Muscle of leg (tissue), 11 donors: ENCODE results near the gene ESRRA. TPM values are rescaled to one million over a fixed set of nuclear protein-coding genes. Genes with fewer than 3 reads are reported as not detected.

ENCODE experiments used
- DNase-seq: peaks from one replicate; pipeline ENCODE4 v3.0.0; 2013
- H3K27ac ChIP-seq: one replicate; pipeline ENCODE4 v1.5.1; 2013; ENCODE audit warnings: mild to moderate bottlenecking, low read length, control low read depth
- H3K27me3 ChIP-seq: one replicate; pipeline ENCODE4 v1.6.1; 2013; ENCODE audit warnings: low read length; ENCODE audit not compliant: control insufficient read depth, insufficient read depth
- H3K36me3 ChIP-seq: one replicate; pipeline ENCODE4 v1.6.1; 2013; ENCODE audit warnings: low read length; ENCODE audit not compliant: control insufficient read depth, insufficient read depth
- H3K4me1 ChIP-seq: one replicate; pipeline ENCODE4 v1.6.1; 2013; ENCODE audit warnings: low read length; ENCODE audit not compliant: control insufficient read depth, insufficient read depth
- H3K4me3 ChIP-seq: one replicate; pipeline ENCODE4 v1.5.1; 2013; ENCODE audit warnings: low read length, control low read depth
- H3K9me3 ChIP-seq: replicated peaks from 2 replicates; pipeline ENCODE4 v1.6.1; 2013; ENCODE audit warnings: low read depth, low read length; ENCODE audit not compliant: control insufficient read depth
- WGBS: methylation state at CpG from one replicate; pipeline ENCODE4 v1.1.5; 2013; ENCODE audit warnings: missing lambda C conversion rate; ENCODE audit not compliant: insufficient coverage; 5-methylcytosine and 5-hydroxymethylcytosine counted together
- polyA plus RNA-seq, 8 donors: library from polyadenylated mRNA; unstranded; fragments of 120-200 nt; gene quantifications; one replicate each; pipeline versions ENCODE4 v1.2.1 to v1.2.3, GENCODE V29; 2013; ENCODE audit warnings: inconsistent platforms in 1 of 8, low replicate concordance in 1 of 8; ENCODE audit not compliant: insufficient read length in 8 of 8, insufficient read depth in 1 of 8
- total RNA-seq: library from RNA; stranded (reverse); fragments of 120-200 nt; gene quantifications from one replicate; pipeline ENCODE4 v1.2.4, GENCODE V29; 2013

The ESRRA gene
- total and polyA plus RNA-seq, 9 donors = 26.1 to 35.9 (median 30.1) TPM

DNA sequence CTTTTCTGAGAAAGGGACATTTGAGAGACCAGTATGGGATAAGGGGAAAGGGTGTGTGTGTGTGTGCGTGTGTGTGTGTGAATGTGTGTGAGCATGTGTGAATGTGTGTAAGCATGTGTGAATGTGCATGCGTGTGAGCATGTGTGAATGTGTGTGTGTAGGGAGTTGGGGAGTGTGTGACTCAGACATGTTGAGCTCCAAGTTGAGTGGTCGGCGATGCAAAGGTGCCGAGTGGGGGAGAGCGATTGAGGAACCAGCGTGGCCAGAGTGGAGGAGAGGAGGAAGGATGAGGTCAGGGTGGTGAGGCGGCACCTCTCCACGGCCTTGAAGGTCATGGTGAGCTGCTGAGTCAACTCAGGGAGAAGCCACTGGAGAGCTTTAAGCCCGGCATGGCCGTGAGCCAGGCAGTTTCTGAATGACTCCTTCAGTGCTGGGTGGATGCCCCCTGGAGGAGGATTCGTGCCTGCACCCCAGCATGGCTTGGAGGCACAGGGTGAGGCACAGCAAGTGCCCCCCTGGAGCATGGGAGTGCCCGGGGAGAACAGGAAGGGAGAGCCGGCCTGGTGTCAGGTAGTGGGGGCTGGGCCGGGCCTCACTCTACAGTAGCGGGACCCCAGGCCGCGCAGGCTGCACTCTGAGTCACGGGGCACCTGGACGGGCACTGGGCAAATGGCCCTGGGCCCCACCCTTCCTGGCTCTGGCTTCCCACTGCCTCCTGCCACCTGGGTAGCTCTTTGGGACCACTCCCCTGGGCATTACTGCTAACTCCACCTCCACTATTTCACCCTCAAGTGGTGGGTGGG is 26.4 kb downstream of the ESRRA start:
- no peak overlapping the region for H3K4me3 ChIP-seq
- no peak overlapping the region for H3K27ac ChIP-seq
- H3K27me3 ChIP-seq = peaks cover 4% of the 10 kb centered on the region
- H3K9me3 ChIP-seq = peaks cover 3% of the 10 kb centered on the region
- DNase-seq = peak; percentile 61
- 53% methylated on average over 19 of the region's 20 CpGs for WGBS
- H3K36me3 ChIP-seq = no peaks in the 10 kb centered on the region
- peaks cover 3% of the 10 kb centered on the region for H3K4me1 ChIP-seq

- Histone ChIP-seq H3K4me1 (peaks cover 3% of the 10 kb centered on the region), H3K27me3 (peaks cover 4% of the 10 kb centered on the region), H3K27ac (no peak overlapping the region), H3K9me3 (no peaks in the 10 kb centered on the region), H3K36me3 (no peaks in the 10 kb centered on the region), H3K4me3 (no peak overlapping the region)
- no peak for DNase-seq
- WGBS = 100% methylated on average over 6 of the region's 8 CpGs
Observed at GRCh38 chr11:64333556-64333955, 28.2 kb downstream of the ESRRA start.

DNA sequence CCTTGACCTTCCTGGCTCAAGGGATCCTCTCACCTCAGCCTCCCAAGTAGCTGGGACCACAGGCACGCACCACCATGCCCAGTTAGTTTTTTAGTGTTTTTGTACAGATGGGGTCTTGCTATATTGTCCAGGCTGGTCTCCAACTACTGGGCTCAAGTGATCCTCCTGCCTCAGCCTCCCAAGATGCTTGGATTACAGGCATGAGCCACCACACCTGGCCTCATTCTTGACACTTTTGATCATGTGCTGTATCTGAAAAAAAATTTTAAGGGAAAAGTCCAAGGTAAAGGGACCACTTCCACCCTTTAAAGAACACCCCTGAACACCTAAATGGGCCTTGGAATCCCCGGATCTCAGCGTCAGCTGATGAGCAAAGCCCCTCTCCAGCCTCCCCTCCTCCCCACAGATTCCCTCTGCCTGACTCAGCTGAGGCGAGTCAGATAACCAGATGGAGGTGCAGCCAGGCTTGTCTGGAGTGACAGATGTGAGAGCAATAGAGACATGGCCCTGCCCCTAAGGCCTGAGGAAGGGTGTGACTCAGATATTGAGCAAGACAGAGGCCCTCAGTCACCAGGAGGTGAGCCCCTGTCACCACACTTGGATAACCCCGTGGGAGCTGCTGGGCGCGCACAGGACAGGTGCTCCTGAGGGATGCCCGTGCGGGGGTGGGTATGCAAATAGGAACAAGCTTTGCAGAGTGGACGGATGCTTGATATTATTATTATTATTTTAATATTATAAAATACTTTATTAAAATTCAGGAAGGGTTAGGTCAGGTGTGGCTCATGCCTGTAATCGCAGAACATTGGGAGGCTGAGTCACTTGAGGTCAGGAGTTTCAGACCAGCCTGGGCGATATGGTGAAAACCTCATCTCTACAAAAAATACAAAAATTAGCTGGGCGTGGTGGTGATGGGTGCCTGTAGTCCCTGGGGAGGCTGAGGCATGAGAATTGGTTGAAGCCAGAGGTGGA is 29.7 kb downstream of the ESRRA start:
- H3K4me3 ChIP-seq = no peak overlapping the region
- H3K36me3 ChIP-seq = no peaks in the 10 kb centered on the region
- H3K4me1 ChIP-seq = peaks cover 3% of the 10 kb centered on the region
- H3K27ac ChIP-seq = no peak overlapping the region
- H3K27me3 ChIP-seq = no peaks in the 10 kb centered on the region
- H3K9me3 ChIP-seq = no peaks in the 10 kb centered on the region
- DNase-seq = no peak
- no CpG with 5 or more reads among the region's 13 CpGs for WGBS

DNA sequence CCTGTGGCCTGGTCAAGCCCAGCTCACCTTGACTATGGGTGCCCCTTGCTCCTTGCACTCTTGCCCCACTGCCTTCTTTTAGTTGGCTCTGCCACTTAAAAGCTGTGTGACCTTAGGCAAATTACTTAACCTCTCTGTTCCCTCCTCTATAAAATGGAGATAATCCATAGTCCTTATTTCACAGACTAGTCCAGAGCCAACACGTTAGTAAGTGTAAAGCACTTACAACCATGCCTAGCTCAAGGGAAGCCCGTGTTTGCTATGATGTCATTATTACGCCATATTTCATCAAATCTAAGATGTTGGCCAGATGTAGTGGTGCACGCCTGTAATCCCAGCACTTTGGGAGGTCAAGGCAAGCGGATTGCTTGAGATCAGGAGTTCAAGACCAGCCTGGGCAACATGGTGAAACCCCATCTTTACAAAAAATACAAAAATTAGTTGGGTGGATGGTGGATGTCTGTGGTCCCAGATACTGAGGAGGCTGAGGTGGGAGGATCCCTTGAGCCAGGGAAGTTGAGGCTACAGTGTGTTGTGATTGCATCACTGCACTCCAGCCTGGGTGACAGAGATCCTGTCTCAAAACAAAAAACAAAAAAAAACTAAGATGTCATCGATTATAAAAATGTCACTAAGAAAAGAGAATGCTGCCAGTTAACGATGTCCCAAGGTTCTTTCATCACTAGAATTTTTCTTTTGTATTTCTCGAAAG is 32.4 kb downstream of the ESRRA start:
- H3K4me1 ChIP-seq = peaks cover 17% of the 10 kb centered on the region
- DNase-seq = no peak
- 68% methylated on average over 3 of the region's 8 CpGs for WGBS
- H3K4me3 ChIP-seq = no peak overlapping the region
- peaks cover 10% of the 10 kb centered on the region for H3K27me3 ChIP-seq
- no peak overlapping the region for H3K27ac ChIP-seq
- no peaks in the 10 kb centered on the region for H3K9me3 ChIP-seq
- H3K36me3 ChIP-seq = no peaks in the 10 kb centered on the region

DNA sequence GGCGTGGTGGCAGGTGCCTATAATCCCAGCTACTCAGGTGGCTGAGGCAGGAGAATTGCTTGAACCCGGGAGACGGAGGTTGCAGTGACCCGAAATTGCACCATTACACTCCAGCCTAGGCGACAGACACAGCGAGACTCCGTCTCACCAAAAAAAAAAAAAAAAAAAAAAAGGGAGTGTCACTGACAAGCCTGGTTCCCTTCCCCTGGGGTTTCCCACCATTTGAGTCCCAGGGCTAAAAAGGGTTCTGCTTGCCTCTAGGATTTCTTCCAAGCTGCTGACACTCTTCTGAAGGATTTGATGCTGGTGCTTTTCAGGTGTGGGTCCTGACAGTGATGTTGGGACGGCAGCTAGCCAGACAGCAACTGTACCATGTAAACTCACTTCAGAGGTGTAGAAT is 33.4 kb downstream of the ESRRA start:
- Histone ChIP-seq H3K9me3 (no peaks in the 10 kb centered on the region), H3K27ac (no peak overlapping the region)
- WGBS = 75% methylated on average over 4 of the region's 8 CpGs

DNA sequence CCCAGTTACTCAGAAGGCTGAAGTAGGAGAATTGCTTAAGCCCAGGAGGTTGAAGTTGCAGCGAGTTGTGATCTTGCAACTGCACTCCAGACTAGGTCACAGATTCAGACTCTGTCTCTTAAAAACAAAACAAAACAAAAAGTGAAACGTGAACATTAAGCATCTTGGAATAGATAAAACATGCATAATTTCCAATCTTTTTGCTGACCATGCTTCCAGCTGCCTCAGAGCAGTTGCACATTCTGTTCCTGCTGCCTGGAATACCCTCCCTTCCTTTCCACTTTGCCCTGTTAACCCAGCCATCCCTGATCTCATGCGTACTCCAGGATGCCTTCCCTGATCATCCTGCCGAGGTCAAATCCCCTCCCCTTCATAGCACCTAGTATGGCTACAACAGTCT is 34.0 kb downstream of the ESRRA start:
- Histone ChIP-seq H3K9me3 (no peaks in the 10 kb centered on the region), H3K4me3 (no peak overlapping the region), H3K4me1 (peaks cover 31% of the 10 kb centered on the region), H3K27me3 (peaks cover 10% of the 10 kb centered on the region), H3K36me3 (no peaks in the 10 kb centered on the region), H3K27ac (no peak overlapping the region)
- no peak for DNase-seq
- 40% methylated on average over 1 of the region's 4 CpGs for WGBS

More for the DNA sequence above, 33.4 kb downstream of the ESRRA start:
- Histone ChIP-seq H3K4me3 (no peak overlapping the region), H3K27me3 (peaks cover 10% of the 10 kb centered on the region), H3K36me3 (no peaks in the 10 kb centered on the region), H3K4me1 (peaks cover 26% of the 10 kb centered on the region)
- DNase-seq = no peak

GRCh38 chr11:64339754-64340408 is 34.6 kb downstream of the ESRRA start, which contains the start of gene CCDC88B:
TSS of gene CCDC88B (plus strand) at chr11:64340204. CDS start at chr11:64340267, 63 bp downstream.
- H3K27ac ChIP-seq = no peak within 1 kb of the TSS
- H3K27me3 ChIP-seq = peaks cover 10% of the 10 kb centered on the region
- WGBS = 62% methylated on average over 15 of the region's 16 CpGs
- no peak for DNase-seq
- H3K9me3 ChIP-seq = no peaks in the 10 kb centered on the region
- H3K36me3 ChIP-seq = no peaks in the 10 kb centered on the region
- peak within 1 kb of the TSS; percentile 19 for H3K4me3 ChIP-seq
- peaks cover 36% of the 10 kb centered on the region for H3K4me1 ChIP-seq

GRCh38 chr11:64340671-64341335 is 35.5 kb downstream of the ESRRA start:
- no peak for DNase-seq
- Histone ChIP-seq H3K4me3 (peak overlapping the region; percentile 19), H3K9me3 (no peaks in the 10 kb centered on the region), H3K4me1 (peaks cover 36% of the 10 kb centered on the region), H3K27me3 (peaks cover 10% of the 10 kb centered on the region), H3K27ac (no peak overlapping the region), H3K36me3 (no peaks in the 10 kb centered on the region)
- 19% methylated on average over 24 of the region's 33 CpGs for WGBS

DNA sequence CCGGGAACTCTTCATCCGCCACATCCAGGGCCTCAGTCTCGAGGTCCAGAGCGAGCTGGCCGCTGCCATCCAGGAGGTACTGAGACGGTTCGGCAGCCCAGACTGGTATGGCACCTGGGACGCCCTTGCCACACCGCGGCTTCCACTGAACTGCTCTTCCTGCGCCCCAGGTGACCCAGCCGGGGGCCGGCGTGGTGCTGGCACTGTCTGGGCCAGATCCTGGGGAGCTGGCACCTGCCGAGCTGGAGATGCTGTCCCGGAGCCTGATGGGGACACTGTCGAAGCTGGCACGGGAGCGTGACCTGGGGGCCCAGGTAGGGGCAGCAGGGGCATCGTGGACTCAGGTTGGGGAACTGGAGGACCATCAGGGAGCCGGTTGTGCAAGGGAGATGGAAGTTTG is 36.1 kb downstream of the ESRRA start:
- peaks cover 36% of the 10 kb centered on the region for H3K4me1 ChIP-seq
- no peaks in the 10 kb centered on the region for H3K9me3 ChIP-seq
- H3K27ac ChIP-seq = no peak overlapping the region
- WGBS = 67% methylated on average over 20 of the region's 21 CpGs
- H3K4me3 ChIP-seq = no peak overlapping the region
- H3K27me3 ChIP-seq = peaks cover 10% of the 10 kb centered on the region
- DNase-seq = no peak
- no peaks in the 10 kb centered on the region for H3K36me3 ChIP-seq
